KMS-11 (cell line): ENCODE results near the gene SYNDIG1.

ENCODE experiments used
- H2AFZ ChIP-seq: fragments of 200-600 bp; sonication (generic); 2 replicates; pipeline ENCODE4 v1.6.1; 2016; ENCODE audit warnings: antibody characterized with exemption, mixed run types, low read depth
- H3K27ac ChIP-seq: fragments of 200-600 bp; sonication (generic); 2 replicates; pipeline ENCODE4 v1.6.1; 2016; ENCODE audit warnings: mild to moderate bottlenecking, mixed run types
- H3K27me3 ChIP-seq: fragments of 200-600 bp; sonication (generic); 2 replicates; pipeline ENCODE4 v1.6.1; 2017; ENCODE audit warnings: mild to moderate bottlenecking, low read depth, mixed run types, moderate library complexity; ENCODE audit not compliant: insufficient read depth
- H3K36me3 ChIP-seq: fragments of 200-600 bp; sonication (generic); 2 replicates; pipeline ENCODE4 v1.6.1; 2017; ENCODE audit warnings: mild to moderate bottlenecking, mixed run types; ENCODE audit not compliant: insufficient read depth
- H3K4me1 ChIP-seq: fragments of 200-600 bp; sonication (generic); 2 replicates; pipeline ENCODE4 v1.6.1; 2016; ENCODE audit warnings: mild to moderate bottlenecking, low read depth, mixed run types; ENCODE audit not compliant: poor library complexity, severe bottlenecking
- H3K4me2 ChIP-seq: fragments of 200-600 bp; sonication (generic); 2 replicates; pipeline ENCODE4 v1.7.0; 2016; ENCODE audit warnings: mild to moderate bottlenecking, mixed run types
- H3K4me3 ChIP-seq: fragments of 200-600 bp; sonication (generic); IDR thresholded peaks from 2 replicates; pipeline ENCODE4 v1.6.1; 2017; ENCODE audit warnings: low read depth, low read length, mixed read lengths; ENCODE audit not compliant: insufficient read depth
- H3K79me2 ChIP-seq: fragments of 200-600 bp; sonication (generic); 2 replicates; pipeline ENCODE4 v1.6.1; 2016; ENCODE audit warnings: low read depth, mixed run types; ENCODE audit not compliant: insufficient read depth
- H3K9ac ChIP-seq: fragments of 200-600 bp; sonication (generic); 2 replicates; pipeline ENCODE4 v1.6.1; 2016; ENCODE audit warnings: mild to moderate bottlenecking, mixed run types
- H4K20me1 ChIP-seq: fragments of 200-600 bp; sonication (generic); 2 replicates; pipeline ENCODE4 v1.6.1; 2016; ENCODE audit warnings: mild to moderate bottlenecking, mixed run types; ENCODE audit not compliant: insufficient read depth
- TF ChIP-seq, protein P1 (sequence below): fragments of 200-600 bp; sonication (generic); conservative IDR thresholded peaks from 2 replicates; pipeline ENCODE4 v1.6.1; 2017; ENCODE audit warnings: low read depth, mild to moderate bottlenecking, antibody characterized with exemption, low read length, moderate library complexity, mixed read lengths

The SYNDIG1 gene

DNA sequence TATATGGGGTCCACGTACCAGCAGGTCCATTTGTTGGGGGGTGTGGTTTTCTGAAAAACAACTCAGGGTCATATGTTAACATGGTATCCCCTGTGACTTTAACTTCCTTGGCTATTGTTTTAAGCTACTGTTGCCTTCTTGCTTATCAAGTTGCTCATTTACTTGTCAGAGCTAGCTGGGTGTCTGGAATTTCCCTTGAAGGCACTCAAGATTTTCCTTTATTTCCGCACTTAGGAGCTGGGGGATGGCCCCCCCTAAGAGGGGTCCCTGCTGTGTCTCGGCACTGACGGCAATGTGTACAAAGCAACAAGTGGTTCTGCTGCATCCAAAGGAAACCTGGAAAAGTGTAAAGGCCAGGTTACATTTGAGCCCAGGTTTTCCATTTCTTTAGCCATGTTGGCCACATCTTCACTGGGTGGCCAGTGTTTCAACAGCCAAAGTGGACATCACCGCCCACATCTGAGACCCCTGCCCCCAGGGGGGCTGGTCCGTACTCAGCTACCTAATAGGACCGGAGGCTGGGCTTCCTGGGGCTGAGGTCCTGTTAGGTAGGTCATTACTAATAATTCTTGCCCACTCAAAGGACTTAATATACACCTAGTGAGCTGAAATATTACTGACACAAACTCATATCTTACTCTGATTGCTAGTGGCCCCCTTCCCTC is 24.8 kb upstream of the SYNDIG1 start:
- TF ChIP-seq, protein P1, sequence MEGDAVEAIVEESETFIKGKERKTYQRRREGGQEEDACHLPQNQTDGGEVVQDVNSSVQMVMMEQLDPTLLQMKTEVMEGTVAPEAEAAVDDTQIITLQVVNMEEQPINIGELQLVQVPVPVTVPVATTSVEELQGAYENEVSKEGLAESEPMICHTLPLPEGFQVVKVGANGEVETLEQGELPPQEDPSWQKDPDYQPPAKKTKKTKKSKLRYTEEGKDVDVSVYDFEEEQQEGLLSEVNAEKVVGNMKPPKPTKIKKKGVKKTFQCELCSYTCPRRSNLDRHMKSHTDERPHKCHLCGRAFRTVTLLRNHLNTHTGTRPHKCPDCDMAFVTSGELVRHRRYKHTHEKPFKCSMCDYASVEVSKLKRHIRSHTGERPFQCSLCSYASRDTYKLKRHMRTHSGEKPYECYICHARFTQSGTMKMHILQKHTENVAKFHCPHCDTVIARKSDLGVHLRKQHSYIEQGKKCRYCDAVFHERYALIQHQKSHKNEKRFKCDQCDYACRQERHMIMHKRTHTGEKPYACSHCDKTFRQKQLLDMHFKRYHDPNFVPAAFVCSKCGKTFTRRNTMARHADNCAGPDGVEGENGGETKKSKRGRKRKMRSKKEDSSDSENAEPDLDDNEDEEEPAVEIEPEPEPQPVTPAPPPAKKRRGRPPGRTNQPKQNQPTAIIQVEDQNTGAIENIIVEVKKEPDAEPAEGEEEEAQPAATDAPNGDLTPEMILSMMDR: no peak
- Histone ChIP-seq H3K27ac (no peak overlapping the region), H3K36me3 (no peaks in the 10 kb centered on the region), H4K20me1 (no peaks in the 10 kb centered on the region), H3K4me1 (no peaks in the 10 kb centered on the region), H3K79me2 (no peaks in the 10 kb centered on the region), H2AFZ (no peak overlapping the region), H3K4me2 (no peak overlapping the region), H3K27me3 (no peaks in the 10 kb centered on the region), H3K9ac (no peak overlapping the region), H3K4me3 (no peak overlapping the region)

DNA sequence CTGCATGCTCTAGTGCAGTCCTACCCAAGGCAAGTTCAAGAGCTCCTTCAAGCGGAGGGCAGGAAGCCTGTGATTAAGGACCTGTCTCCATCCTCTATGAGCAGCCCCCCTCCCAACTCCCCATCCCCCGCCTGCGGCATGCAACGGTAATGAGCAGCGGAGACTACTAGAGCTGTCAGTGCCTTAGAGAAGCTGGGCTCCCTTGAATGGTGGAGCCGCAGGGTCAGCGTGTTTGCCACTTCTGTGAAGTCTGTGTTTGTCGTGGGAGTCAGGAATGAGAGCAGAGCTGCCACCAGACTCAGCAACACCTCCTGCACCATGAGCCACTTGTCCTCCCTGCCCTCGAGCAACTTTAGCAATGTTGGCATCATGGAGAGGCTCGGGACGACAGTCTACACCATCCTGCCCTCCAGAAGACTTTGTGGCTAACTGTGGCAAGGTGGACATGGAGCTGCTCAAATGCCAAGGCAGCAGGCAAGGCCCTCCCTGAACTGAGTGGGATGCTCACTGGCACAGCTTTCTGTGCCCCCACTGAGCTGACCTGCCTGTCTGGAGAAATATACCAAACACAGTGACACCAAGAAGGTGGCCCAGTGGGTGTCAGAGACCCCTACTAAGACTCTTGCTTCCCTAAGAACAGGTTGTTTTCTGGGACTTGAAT is 23.8 kb upstream of the SYNDIG1 start:
- no peak overlapping the region for H3K4me2 ChIP-seq

DNA sequence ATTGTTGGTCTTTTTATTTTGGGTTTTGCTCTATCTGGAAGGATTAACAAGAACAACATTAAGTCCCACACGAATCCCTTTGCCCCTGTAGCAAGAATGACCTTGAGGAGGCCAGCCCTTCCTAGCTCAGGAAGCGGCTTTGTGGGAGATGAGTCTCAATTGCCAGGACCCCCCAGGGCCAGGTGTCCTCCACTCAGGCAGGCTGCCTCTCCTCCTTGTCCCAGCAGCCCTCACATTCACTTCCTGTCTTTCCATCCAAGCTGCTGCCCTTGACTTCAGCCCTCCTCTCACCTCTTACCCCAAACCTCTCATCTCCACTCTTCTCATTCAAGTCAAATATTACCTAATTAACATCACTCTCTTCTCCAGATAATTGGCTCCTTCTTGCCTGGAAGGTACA is 22.6 kb upstream of the SYNDIG1 start:
- H4K20me1 ChIP-seq: no peaks in the 10 kb centered on the region
- TF ChIP-seq, protein P1: no peak
- no peak overlapping the region for H3K4me3 ChIP-seq
- no peaks in the 10 kb centered on the region for H3K79me2 ChIP-seq
- no peak overlapping the region for H3K27ac ChIP-seq
- H3K36me3 ChIP-seq: no peaks in the 10 kb centered on the region
- H3K4me1 ChIP-seq: no peaks in the 10 kb centered on the region
- no peaks in the 10 kb centered on the region for H3K27me3 ChIP-seq
- no peak overlapping the region for H3K4me2 ChIP-seq
- no peak overlapping the region for H3K9ac ChIP-seq
- no peak overlapping the region for H2AFZ ChIP-seq

More for the DNA sequence above, 23.8 kb upstream of the SYNDIG1 start:
- Histone ChIP-seq H3K36me3 (no peaks in the 10 kb centered on the region), H3K27ac (no peak overlapping the region), H3K79me2 (no peaks in the 10 kb centered on the region), H3K4me1 (no peaks in the 10 kb centered on the region), H4K20me1 (no peaks in the 10 kb centered on the region), H3K4me3 (no peak overlapping the region), H2AFZ (no peak overlapping the region), H3K27me3 (no peaks in the 10 kb centered on the region), H3K9ac (no peak overlapping the region)
- TF ChIP-seq, protein P1: no peak

DNA sequence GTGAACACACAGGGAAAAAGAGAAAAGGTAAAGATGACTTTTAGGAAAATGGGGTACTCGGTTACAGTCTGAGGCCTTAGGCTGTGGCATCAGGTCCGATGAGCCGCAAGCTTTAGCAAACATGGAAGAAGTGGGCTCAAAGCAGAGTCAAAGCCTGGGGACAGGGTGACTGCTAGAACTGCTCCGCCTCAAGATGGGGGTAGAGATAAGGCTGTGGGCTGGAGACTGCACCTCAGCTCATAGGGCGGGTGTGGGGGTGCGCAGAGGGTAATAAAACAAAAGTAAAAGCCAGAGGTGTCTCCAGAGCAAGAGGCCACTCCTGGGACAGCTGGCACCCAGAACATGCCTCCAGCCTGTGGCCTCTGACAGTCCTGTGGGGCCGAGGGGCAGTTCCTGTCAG is 21.3 kb upstream of the SYNDIG1 start:
- H3K4me2 ChIP-seq: no peak overlapping the region
- no peaks in the 10 kb centered on the region for H4K20me1 ChIP-seq
- no peak overlapping the region for H3K27ac ChIP-seq
- H3K9ac ChIP-seq: no peak overlapping the region
- TF ChIP-seq, protein P1: no peak
- no peaks in the 10 kb centered on the region for H3K27me3 ChIP-seq
- no peak overlapping the region for H2AFZ ChIP-seq
- no peaks in the 10 kb centered on the region for H3K4me1 ChIP-seq
- no peaks in the 10 kb centered on the region for H3K36me3 ChIP-seq
- no peak overlapping the region for H3K4me3 ChIP-seq
- H3K79me2 ChIP-seq: no peaks in the 10 kb centered on the region
